GM12801 (cell line): ENCODE results near the gene CTNNA2.

Experiments
- TF ChIP-seq, protein P1 (sequence below): IDR thresholded peaks from one replicate; pipeline ENCODE4 v1.5.1; 2011; ENCODE audit warnings: control low read depth; ENCODE audit not compliant: insufficient read length; ENCODE audit errors: extremely low read depth

The CTNNA2 gene

DNA sequence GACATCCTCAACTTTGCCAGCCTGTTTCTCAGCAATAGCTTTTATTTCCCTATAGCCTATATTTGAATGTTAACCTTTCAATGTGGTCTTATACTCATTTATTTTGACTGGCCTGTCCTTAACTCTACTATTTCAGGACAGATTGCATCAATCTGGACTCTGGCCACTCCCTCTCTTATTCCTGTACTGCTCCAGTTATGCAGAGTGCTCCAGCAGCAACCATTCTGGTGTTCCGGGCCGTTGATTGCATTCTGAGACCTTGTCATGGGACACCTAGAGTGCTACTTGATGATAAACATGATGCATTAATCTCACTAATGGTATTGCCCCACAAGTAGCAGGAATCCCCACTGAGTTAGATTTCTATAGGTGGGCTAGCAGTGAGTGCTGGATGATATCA, 428.3 kb downstream of the CTNNA2 start:
- TF ChIP-seq, protein P1, sequence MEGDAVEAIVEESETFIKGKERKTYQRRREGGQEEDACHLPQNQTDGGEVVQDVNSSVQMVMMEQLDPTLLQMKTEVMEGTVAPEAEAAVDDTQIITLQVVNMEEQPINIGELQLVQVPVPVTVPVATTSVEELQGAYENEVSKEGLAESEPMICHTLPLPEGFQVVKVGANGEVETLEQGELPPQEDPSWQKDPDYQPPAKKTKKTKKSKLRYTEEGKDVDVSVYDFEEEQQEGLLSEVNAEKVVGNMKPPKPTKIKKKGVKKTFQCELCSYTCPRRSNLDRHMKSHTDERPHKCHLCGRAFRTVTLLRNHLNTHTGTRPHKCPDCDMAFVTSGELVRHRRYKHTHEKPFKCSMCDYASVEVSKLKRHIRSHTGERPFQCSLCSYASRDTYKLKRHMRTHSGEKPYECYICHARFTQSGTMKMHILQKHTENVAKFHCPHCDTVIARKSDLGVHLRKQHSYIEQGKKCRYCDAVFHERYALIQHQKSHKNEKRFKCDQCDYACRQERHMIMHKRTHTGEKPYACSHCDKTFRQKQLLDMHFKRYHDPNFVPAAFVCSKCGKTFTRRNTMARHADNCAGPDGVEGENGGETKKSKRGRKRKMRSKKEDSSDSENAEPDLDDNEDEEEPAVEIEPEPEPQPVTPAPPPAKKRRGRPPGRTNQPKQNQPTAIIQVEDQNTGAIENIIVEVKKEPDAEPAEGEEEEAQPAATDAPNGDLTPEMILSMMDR: no peak

DNA sequence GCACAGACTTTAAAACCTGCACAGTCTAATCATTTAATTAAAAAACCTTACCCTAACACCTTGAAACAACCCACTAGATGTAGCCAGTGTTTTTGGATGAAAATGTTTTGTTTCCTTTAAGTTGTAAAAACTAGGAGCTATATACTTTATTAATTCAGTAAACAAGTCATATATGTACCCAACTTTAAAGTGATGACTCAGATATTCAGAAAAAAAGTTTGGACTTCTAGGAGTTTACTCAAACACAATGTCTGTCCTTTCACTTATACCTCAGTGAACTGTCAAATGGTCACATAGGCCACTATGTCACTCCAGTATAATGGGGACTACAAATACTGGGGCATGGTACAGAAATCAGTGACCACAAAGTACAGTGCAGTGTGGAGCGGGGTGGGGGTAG, 431.4 kb downstream of the CTNNA2 start:
- TF ChIP-seq, protein P1: no peak

DNA sequence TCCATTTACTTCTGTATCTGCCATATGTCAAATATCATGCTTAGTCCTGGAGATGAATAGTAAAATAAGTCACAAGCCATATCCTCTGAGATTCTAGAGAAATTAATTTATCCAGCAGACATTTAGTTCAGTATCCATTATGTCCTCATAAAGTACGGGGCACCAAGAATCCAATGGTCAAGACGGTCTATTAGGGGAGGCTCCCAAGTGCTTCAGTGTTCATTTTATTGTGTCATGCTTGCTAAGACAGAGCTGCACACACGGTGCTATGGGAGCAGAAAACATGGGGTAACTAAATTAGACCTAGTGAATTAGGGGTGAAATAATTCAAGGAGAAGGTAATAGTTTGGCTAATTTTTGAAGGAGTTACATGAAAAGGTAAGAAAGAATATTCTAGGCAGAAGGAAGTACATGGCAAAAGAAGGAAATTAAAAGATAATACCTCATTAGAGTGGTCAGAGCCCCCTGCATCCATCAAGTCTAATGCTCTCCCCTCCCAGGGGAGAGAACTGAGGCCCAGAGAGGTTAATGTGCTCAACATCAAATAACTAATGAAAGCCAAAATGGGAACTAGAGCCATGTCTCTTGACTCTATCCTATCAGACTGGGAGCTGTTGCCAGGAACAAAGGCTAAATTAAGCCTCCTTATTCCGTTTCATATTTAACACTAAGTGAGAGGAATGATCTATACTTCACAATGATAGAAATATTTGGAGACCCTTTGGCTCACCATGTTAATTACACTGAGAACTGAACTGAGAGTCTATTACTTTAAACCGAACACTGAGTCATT, 433.0 kb downstream of the CTNNA2 start:
- TF ChIP-seq, protein P1: no peak

DNA sequence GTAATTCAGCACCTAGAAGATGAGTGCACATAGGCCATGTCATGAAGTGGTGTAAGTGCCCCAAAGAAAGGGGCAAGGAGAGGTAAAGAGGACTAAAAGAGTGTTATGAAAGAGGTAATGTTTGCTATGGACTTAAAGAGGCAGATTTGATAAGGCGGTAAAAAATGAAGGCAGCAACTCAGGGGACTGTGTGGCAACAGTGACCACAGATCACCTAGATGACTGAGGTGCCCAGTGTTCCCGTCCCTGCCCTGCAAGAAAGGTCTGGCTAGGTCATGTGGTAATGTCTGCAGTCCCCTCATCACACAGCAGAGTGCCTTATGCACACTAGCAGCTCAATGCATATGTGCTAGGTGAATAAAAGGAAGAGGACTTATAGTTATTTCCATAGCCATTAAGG, 434.9 kb downstream of the CTNNA2 start:
- TF ChIP-seq, protein P1: no peak

DNA sequence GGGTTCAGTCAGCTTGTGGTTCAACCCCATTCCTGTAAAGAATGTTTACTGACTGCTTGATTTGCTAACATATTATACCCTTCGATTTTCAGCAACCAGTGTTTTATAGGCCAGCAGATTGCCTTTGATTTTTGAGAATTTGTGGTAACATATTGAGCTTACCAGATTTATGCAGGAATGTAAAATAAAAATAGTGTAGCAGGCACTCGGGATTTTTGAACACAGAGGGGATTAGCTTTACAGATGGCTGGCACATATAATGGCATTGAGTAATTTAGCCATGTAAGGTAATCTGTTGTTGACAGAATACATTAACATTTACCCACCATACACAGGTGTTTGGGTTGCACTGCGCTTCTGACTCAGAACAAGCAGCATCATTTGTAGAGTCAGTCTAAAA, 437.7 kb downstream of the CTNNA2 start:
- TF ChIP-seq, protein P1: no peak

DNA sequence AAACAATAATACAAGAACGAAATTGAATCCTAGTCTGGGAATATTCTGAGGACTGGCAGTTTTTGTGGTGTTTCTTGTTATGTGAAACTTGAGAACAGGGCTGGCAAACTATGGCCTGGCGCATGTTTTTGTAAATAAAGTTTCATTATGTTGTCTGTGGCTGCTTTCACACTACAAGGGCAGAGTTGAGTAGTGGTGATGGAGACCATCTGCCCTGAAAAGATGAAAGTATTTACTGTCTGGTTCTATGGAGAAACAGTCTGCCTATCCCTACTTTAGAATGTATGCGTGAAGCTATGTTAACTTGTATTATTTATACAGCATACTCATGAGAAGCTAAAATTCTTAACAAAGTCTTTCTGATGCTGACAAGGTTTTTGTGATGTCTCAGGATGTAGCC, 439.8 kb downstream of the CTNNA2 start:
- TF ChIP-seq, protein P1: no peak

DNA sequence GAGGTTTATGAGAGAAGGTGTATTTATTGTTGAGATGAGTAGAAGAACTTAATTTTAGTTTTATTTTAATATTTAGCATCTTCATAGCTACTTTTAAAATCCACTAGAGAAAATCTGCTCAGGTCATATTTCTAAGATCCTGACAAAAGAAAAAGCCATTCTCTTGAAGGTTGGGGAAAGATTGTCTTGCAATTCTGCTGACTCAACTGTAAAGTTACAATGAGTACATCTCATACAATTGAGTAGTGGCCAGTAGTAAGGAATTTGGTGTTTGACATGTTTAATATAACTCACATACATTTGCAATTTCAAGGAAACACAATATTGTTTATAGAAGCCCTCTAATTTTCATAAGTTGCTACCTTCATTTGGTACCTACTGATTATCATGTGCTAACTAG, 447.2 kb downstream of the CTNNA2 start:
- TF ChIP-seq, protein P1: no peak
